ENCODE results near the gene LRFN4.

DNA sequence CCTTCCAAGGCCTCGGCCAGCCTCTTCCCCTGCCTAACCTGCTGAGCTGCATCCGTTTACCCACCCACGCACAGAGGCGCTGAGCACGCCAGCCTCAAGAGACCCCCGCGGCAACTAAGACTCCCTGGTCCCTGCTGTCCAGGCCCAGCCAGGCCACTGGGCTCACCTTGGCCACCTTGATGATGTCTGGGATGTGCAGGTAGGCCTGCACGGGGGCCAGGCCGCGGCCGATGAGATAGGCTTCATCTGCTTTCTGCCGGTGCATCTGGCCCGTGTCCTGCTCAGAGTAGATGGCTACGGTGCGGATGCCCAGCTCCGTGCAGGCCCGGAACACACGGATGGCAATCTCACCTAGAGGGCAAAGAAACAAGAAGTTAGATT lies 14.6 kb downstream of the LRFN4 start:
- TF ChIP-seq, protein P1, sequence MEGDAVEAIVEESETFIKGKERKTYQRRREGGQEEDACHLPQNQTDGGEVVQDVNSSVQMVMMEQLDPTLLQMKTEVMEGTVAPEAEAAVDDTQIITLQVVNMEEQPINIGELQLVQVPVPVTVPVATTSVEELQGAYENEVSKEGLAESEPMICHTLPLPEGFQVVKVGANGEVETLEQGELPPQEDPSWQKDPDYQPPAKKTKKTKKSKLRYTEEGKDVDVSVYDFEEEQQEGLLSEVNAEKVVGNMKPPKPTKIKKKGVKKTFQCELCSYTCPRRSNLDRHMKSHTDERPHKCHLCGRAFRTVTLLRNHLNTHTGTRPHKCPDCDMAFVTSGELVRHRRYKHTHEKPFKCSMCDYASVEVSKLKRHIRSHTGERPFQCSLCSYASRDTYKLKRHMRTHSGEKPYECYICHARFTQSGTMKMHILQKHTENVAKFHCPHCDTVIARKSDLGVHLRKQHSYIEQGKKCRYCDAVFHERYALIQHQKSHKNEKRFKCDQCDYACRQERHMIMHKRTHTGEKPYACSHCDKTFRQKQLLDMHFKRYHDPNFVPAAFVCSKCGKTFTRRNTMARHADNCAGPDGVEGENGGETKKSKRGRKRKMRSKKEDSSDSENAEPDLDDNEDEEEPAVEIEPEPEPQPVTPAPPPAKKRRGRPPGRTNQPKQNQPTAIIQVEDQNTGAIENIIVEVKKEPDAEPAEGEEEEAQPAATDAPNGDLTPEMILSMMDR (IDR thresholded peaks at IDR 0.05): no peak
- no peak for TF ChIP-seq POLR2A (IDR thresholded peaks at IDR 0.05)
- no peak for TF ChIP-seq EP300 (IDR thresholded peaks at IDR 0.05)

All from upper lobe of left lung (tissue), 4 donors.